Measurements from ENCODE around the gene SRC.

The SRC gene

GRCh38 chr20:37346236-37346534 is 245 bp downstream of the SRC start:
- peak overlapping the region; percentile 27 for H3K4me2 ChIP-seq (ENCODE audit: low read depth, low read length, poor library complexity, severe bottlenecking)
- no peak overlapping the region for H2AFZ ChIP-seq (ENCODE audit: low read depth, low read length, severe bottlenecking)
- H3K27me3 ChIP-seq (ENCODE audit: low read length): no peaks in the 10 kb centered on the region
- H3K27ac ChIP-seq (ENCODE audit: low read depth, low read length): no peak overlapping the region
- no peak overlapping the region for H3K9ac ChIP-seq (ENCODE audit: low read length)
- H4K20me1 ChIP-seq (ENCODE audit: low read depth, low read length): no peaks in the 10 kb centered on the region
- no peaks in the 10 kb centered on the region for H3K9me3 ChIP-seq (ENCODE audit: insufficient read depth, low read length)
- no peaks in the 10 kb centered on the region for H3K79me2 ChIP-seq (ENCODE audit: insufficient read depth, low read length)
- no peaks in the 10 kb centered on the region for H3K36me3 ChIP-seq (ENCODE audit: low read length)
- no peaks in the 10 kb centered on the region for H3F3A ChIP-seq (ENCODE audit: insufficient read depth)
- H3K9me2 ChIP-seq (replicated peaks; ENCODE audit: insufficient read depth, low read length): no peaks in the 10 kb centered on the region
- H3K4me3 ChIP-seq (ENCODE audit: insufficient read depth, low read length, poor library complexity, severe bottlenecking): peak overlapping the region; percentile 41
- TF ChIP-seq CTCF (IDR thresholded peaks at IDR 0.05; ENCODE audit: insufficient read depth, low read length, poor library complexity, severe bottlenecking): no peak
- no peak for TF ChIP-seq EZH2phosphoT487 (conservative IDR thresholded peaks at IDR 0.05; ENCODE audit: low read length)

- Histone ChIP-seq H4K20me1 (ENCODE audit: low read depth, low read length) (no peaks in the 10 kb centered on the region), H3K9me3 (ENCODE audit: insufficient read depth, low read length) (no peaks in the 10 kb centered on the region), H3K27ac (ENCODE audit: low read depth, low read length) (no peak overlapping the region), H3F3A (ENCODE audit: insufficient read depth) (no peaks in the 10 kb centered on the region), H2AFZ (ENCODE audit: low read depth, low read length, severe bottlenecking) (no peak overlapping the region), H3K9me2 (replicated peaks; ENCODE audit: insufficient read depth, low read length) (no peaks in the 10 kb centered on the region), H3K9ac (ENCODE audit: low read length) (no peak overlapping the region), H3K4me3 (ENCODE audit: insufficient read depth, low read length, poor library complexity, severe bottlenecking) (no peak overlapping the region), H3K27me3 (ENCODE audit: low read length) (no peaks in the 10 kb centered on the region), H3K4me2 (ENCODE audit: low read depth, low read length, poor library complexity, severe bottlenecking) (no peak overlapping the region), H3K36me3 (ENCODE audit: low read length) (no peaks in the 10 kb centered on the region), H3K79me2 (ENCODE audit: insufficient read depth, low read length) (no peaks in the 10 kb centered on the region)
- TF ChIP-seq EZH2phosphoT487 (conservative IDR thresholded peaks at IDR 0.05; ENCODE audit: low read length) (no peak), CTCF (IDR thresholded peaks at IDR 0.05; ENCODE audit: insufficient read depth, low read length, poor library complexity, severe bottlenecking) (no peak)
Measured at GRCh38 chr20:37346535-37347346, 801 bp downstream of the SRC start.

- no peaks in the 10 kb centered on the region for H3K79me2 ChIP-seq (ENCODE audit: insufficient read depth, low read length)
- H3K36me3 ChIP-seq (ENCODE audit: low read length): no peaks in the 10 kb centered on the region
- H3F3A ChIP-seq (ENCODE audit: insufficient read depth): no peaks in the 10 kb centered on the region
- no peak overlapping the region for H3K9ac ChIP-seq (ENCODE audit: low read length)
- H4K20me1 ChIP-seq (ENCODE audit: low read depth, low read length): no peaks in the 10 kb centered on the region
- no peak overlapping the region for H3K4me2 ChIP-seq (ENCODE audit: low read depth, low read length, poor library complexity, severe bottlenecking)
- no peaks in the 10 kb centered on the region for H3K27me3 ChIP-seq (ENCODE audit: low read length)
- H2AFZ ChIP-seq (ENCODE audit: low read depth, low read length, severe bottlenecking): no peak overlapping the region
- no peaks in the 10 kb centered on the region for H3K9me2 ChIP-seq (replicated peaks; ENCODE audit: insufficient read depth, low read length)
- H3K4me3 ChIP-seq (ENCODE audit: insufficient read depth, low read length, poor library complexity, severe bottlenecking): no peak overlapping the region
- no peak overlapping the region for H3K27ac ChIP-seq (ENCODE audit: low read depth, low read length)
- TF ChIP-seq EZH2phosphoT487 (conservative IDR thresholded peaks at IDR 0.05; ENCODE audit: low read length): no peak
- no peaks in the 10 kb centered on the region for H3K9me3 ChIP-seq (ENCODE audit: insufficient read depth, low read length)
Measured at GRCh38 chr20:37347347-37347823, 1.4 kb downstream of the SRC start.

Data from SU-DHL-6 (cell line).